IMR-90 (cell line): ENCODE measurements around the gene DBP. TPM values are rescaled to one million over a fixed set of nuclear protein-coding genes. Genes with fewer than 3 reads are reported as not detected.
"Not testable (repeated sequence)": the region's sequence is repeated elsewhere in the genome, so short reads cannot be mapped to it uniquely, and the experiment has no call there.

Experiments
- ATAC-seq: fragments of 200-7000 bp; cut with Tn5 transposase; 2 replicates; pipeline ENCODE4 v1.9.1; 2020; ENCODE audit warnings: low read depth, mild to moderate bottlenecking, moderate library complexity
- BruUV-seq: library from RNA; stranded (reverse); fragments of 400-500 nt; replicated peaks from 2 replicates; lab custom pipeline; 2021; lab: Mats Ljungman, UMichigan
- CTCF ChIA-PET: fragments of 300-600 bp; formaldehyde crosslinking; extraction: SDS; loops from one replicate; lab custom pipeline; 2021; ENCODE audit warnings: antibody characterized with exemption; lab: Yijun Ruan, JAX
- POLR2A ChIA-PET: fragments of 300-600 bp; sonication (Branson Sonifier 250); formaldehyde crosslinking; loops from one replicate; lab custom pipeline; 2022; ENCODE audit warnings: antibody characterized with exemption; ENCODE audit not compliant: unreplicated experiment; lab: Charles Lee
- DNase-seq: peaks from one replicate; pipeline ENCODE4 v3.0.0; 2013
- H2AFZ ChIP-seq: replicated peaks from 2 replicates; pipeline ENCODE3; 2013; ENCODE audit warnings: low read length, mild to moderate bottlenecking; ENCODE audit not compliant: poor library complexity
- H2AK5ac ChIP-seq: 2 replicates; pipeline ENCODE4 v1.6.1; 2013; ENCODE audit warnings: low read depth, low read length, inconsistent platforms
- H2AK9ac ChIP-seq: replicated peaks from 2 replicates; pipeline ENCODE3; 2013; ENCODE audit warnings: mild to moderate bottlenecking, low read depth, low read length, moderate library complexity; ENCODE audit not compliant: poor library complexity
- H2BK120ac ChIP-seq: 2 replicates; pipeline ENCODE4 v1.6.1; 2013; ENCODE audit warnings: low read depth, low read length, inconsistent platforms
- H2BK15ac ChIP-seq: 3 replicates; pipeline ENCODE4 v1.6.1; 2013; ENCODE audit warnings: low read depth, low read length, inconsistent platforms
- H2BK20ac ChIP-seq: 2 replicates; pipeline ENCODE4 v1.6.1; 2013; ENCODE audit warnings: low read depth, mild to moderate bottlenecking, inconsistent platforms, low read length, moderate library complexity
- H2BK5ac ChIP-seq: 2 replicates; pipeline ENCODE4 v1.6.1; 2013; ENCODE audit warnings: mild to moderate bottlenecking, low read depth, low read length, inconsistent platforms; ENCODE audit not compliant: poor library complexity, severe bottlenecking
- H3K14ac ChIP-seq: replicated peaks from 2 replicates; pipeline ENCODE4 v1.6.1; 2013; ENCODE audit warnings: low read depth, low read length, inconsistent platforms
- H3K18ac ChIP-seq: 2 replicates; pipeline ENCODE4 v1.6.1; 2013; ENCODE audit warnings: low read depth, low read length, control low read depth
- H3K23ac ChIP-seq: 2 replicates; pipeline ENCODE4 v1.6.1; 2013; ENCODE audit warnings: low read depth, low read length, inconsistent platforms
- H3K27ac ChIP-seq: 2 replicates; pipeline ENCODE4 v1.5.1; 2013; ENCODE audit warnings: mild to moderate bottlenecking, control low read depth, low read length; ENCODE audit not compliant: insufficient read depth
- H3K27me3 ChIP-seq: 2 replicates; pipeline ENCODE4 v1.6.1; 2013; ENCODE audit warnings: low read length; ENCODE audit not compliant: control insufficient read depth, insufficient read depth
- H3K36me3 ChIP-seq: 2 replicates; pipeline ENCODE4 v1.6.1; 2013; ENCODE audit warnings: low read length, mixed read lengths; ENCODE audit not compliant: control insufficient read depth, insufficient read depth
- H3K4ac ChIP-seq: 2 replicates; pipeline ENCODE4 v1.6.1; 2013; ENCODE audit warnings: low read depth, low read length, inconsistent platforms
- H3K4me1 ChIP-seq: 2 replicates; pipeline ENCODE4 v1.6.1; 2013; ENCODE audit warnings: low read length, mixed read lengths; ENCODE audit not compliant: control insufficient read depth, insufficient read depth
- H3K4me2 ChIP-seq: 2 replicates; pipeline ENCODE4 v1.6.1; 2013; ENCODE audit warnings: low read depth, mild to moderate bottlenecking, control low read depth, low read length, moderate library complexity
- H3K4me3 ChIP-seq: 2 replicates; pipeline ENCODE4 v1.5.1; 2013; ENCODE audit warnings: low read depth, mild to moderate bottlenecking, control low read depth, low read length, moderate library complexity; ENCODE audit not compliant: insufficient read depth
- H3K56ac ChIP-seq: 2 replicates; pipeline ENCODE4 v1.6.1; 2013; ENCODE audit warnings: low read length, inconsistent platforms; ENCODE audit not compliant: insufficient read depth; ENCODE audit errors: extremely low read depth
- H3K79me1 ChIP-seq, 2 experiments: 2 replicates each; pipeline ENCODE4 v1.6.1; 2013; ENCODE audit warnings: low read length in 2 of 2, inconsistent platforms in 1 of 2, low read depth in 1 of 2
- H3K9ac ChIP-seq: 2 replicates; pipeline ENCODE4 v1.6.1; 2013; ENCODE audit warnings: low read depth, low read length, control low read depth
- H3K9me1 ChIP-seq: 2 replicates; pipeline ENCODE4 v1.6.1; 2013; ENCODE audit warnings: low read length, inconsistent platforms; ENCODE audit not compliant: insufficient read depth
- H3K9me3 ChIP-seq: 2 replicates; pipeline ENCODE4 v1.6.1; 2013; ENCODE audit warnings: low read length; ENCODE audit not compliant: control insufficient read depth, insufficient read depth
- H4K20me1 ChIP-seq: 2 replicates; pipeline ENCODE4 v1.6.1; 2013; ENCODE audit warnings: low read length, inconsistent platforms; ENCODE audit not compliant: insufficient read depth
- H4K5ac ChIP-seq: 2 replicates; pipeline ENCODE4 v1.6.1; 2013; ENCODE audit warnings: mild to moderate bottlenecking, low read depth, low read length, control low read depth
- H4K8ac ChIP-seq, 2 experiments: 2 replicates each; pipeline ENCODE4 v1.6.1; 2013; ENCODE audit warnings: low read depth in 2 of 2, low read length in 2 of 2, control low read depth in 1 of 2, inconsistent platforms in 1 of 2
- H4K91ac ChIP-seq: 2 replicates; pipeline ENCODE4 v1.6.1; 2013; ENCODE audit warnings: low read depth, low read length, inconsistent platforms; ENCODE audit not compliant: insufficient read depth
- WGBS, 2 experiments: methylation state at CpG; one replicate each; pipeline versions ENCODE4 v1.1.5 to v1.1.7; 2013; ENCODE audit warnings: missing lambda C conversion rate in 2 of 2; ENCODE audit not compliant: insufficient read length in 1 of 2; ENCODE audit errors: extremely low coverage in 2 of 2; 5-methylcytosine and 5-hydroxymethylcytosine counted together
- dilution Hi-C: fragments of 300-500 bp; cut with HindIII; formaldehyde crosslinking; loops from one replicate; pipeline ENCODE4 v1.14.3; 2018; ENCODE audit warnings: low sequenced_read_pairs; ENCODE audit not compliant: unreplicated experiment
- in situ Hi-C: fragments of 300-500 bp; cut with MboI; formaldehyde crosslinking; loops from 3 replicates; pipeline ENCODE4 v1.14.3; 2019; ENCODE audit warnings: low sequenced_read_pairs, inconsistent platforms, mixed read lengths
- intact Hi-C: fragments of 100-400 bp; cut with micrococcal nuclease; formaldehyde crosslinking; loops from 2 replicates; pipeline ENCODE4 v1.10.0; 2022
- polyA plus RNA-seq, 3 experiments: library from polyadenylated mRNA; depleted of rRNA; stranded (reverse); fragments of >200 nt; gene quantifications; 2 replicates each; pipeline ENCODE4 v1.2.3, GENCODE V29; 2012; ENCODE audit warnings: low replicate concordance in 1 of 3
- total RNA-seq: library from RNA; depleted of rRNA; stranded (reverse); fragments of >200 nt; gene quantifications from 2 replicates; pipeline ENCODE4 v1.2.3, GENCODE V29; 2012

The DBP gene
- total and polyA plus RNA-seq, 2 of the 4 experiments (the other 2 are of a cell fraction), result 3.0 to 3.6 TPM

GRCh38 chr19:48657828-48658227, 20.6 kb upstream of the DBP start:
- ChIA-PET CTCF (interaction anchor here (1.1 kb wide), 1 partner anchor 107 kb away, joined by 3 read pairs; no protein-coding TSS in a partner anchor), POLR2A (interaction anchor here (0.5 kb wide), 1 partner anchor 241 kb away, joined by 3 read pairs; no protein-coding TSS in a partner anchor)
- H4K91ac ChIP-seq, H3K9me1 ChIP-seq, H3K36me3 ChIP-seq, H3K4me3 ChIP-seq, H2AK9ac ChIP-seq, H3K56ac ChIP-seq, H2BK120ac ChIP-seq, H2AFZ ChIP-seq, H2BK20ac ChIP-seq, H4K8ac ChIP-seq, H3K27ac ChIP-seq, H3K4ac ChIP-seq, H3K14ac ChIP-seq, H3K79me1 ChIP-seq, H2BK15ac ChIP-seq, H4K20me1 ChIP-seq, H2AK5ac ChIP-seq, intact Hi-C loops, H4K5ac ChIP-seq, in situ Hi-C loops, BruUV-seq, H3K27me3 ChIP-seq, H3K4me2 ChIP-seq, H3K4me1 ChIP-seq, H3K23ac ChIP-seq, H2BK5ac ChIP-seq, dilution Hi-C loops, DNase-seq, H3K18ac ChIP-seq, H3K9ac ChIP-seq, ATAC-seq, H3K9me3 ChIP-seq: not testable (repeated sequence)
- WGBS, 2 experiments, result no CpG with 5 or more reads among the region's 5 CpGs
